ENCODE measurements around the gene YJEFN3. TPM values are rescaled to one million over a fixed set of nuclear protein-coding genes. Genes with fewer than 3 reads are reported as not detected.

YJEFN3 gene
- total RNA-seq, 4 donors from 2014 or later = 1.2 to 3.3 (median 2.8) TPM

DNA sequence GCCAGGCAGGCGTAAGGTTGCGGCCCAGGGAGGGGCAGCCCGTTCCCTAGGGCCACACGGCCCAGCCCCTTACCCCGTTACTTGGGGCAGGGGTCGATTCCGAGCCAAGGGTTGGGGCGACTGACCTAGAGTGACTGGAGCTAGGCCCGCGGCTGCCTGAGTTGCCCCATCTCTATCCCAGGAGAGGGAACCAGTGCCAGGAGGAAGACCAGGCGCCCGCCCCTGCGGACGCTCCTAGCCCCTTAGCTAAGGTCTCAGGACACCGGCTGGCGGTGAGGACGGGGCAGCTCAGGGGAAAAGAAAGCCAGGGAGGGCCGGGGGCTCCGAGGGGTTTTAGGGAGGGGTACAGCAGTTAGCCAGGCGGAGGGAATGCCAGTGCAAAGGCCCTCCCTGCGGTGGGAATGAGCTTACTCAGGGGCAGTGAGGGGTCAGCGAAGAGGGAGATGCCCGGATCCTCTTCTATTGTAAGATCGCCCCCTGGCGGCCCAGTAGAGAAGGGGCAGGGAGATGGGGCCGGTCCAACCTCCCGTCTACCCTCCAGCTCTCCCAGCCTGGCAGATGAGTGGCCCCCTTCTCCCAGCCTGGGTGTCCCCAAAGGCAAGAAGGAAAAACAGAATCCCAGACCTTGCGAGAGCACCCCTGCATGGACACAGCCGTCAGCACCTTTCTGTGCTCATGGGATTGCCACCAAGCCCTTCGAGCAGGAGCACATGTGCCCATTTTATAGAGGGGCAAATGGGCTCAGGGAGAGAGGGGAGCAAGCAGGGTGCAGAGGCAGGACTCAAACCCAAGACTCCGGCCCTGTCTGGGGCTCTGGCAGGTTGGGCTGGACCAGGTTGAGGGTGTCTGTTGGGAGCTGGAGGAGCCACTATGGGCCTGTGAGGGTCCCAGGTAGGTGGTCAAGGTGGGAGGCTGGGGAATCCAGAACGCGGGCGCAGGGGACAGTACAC is 25.6 kb downstream of the YJEFN3 start:
- no peaks in the 10 kb centered on the region for H3K36me3 ChIP-seq
- WGBS = 64% methylated on average over 23 of the region's 34 CpGs
- H3K27me3 ChIP-seq = peaks cover 0 to 31% (median 0%) of the 10 kb centered on the region in 4 donors
- intact Hi-C loops (cut with DNase I) = no loop called here
- no peak for TF ChIP-seq POLR2AphosphoS5 (IDR thresholded peaks at IDR 0.05)
- TF ChIP-seq, protein P1, sequence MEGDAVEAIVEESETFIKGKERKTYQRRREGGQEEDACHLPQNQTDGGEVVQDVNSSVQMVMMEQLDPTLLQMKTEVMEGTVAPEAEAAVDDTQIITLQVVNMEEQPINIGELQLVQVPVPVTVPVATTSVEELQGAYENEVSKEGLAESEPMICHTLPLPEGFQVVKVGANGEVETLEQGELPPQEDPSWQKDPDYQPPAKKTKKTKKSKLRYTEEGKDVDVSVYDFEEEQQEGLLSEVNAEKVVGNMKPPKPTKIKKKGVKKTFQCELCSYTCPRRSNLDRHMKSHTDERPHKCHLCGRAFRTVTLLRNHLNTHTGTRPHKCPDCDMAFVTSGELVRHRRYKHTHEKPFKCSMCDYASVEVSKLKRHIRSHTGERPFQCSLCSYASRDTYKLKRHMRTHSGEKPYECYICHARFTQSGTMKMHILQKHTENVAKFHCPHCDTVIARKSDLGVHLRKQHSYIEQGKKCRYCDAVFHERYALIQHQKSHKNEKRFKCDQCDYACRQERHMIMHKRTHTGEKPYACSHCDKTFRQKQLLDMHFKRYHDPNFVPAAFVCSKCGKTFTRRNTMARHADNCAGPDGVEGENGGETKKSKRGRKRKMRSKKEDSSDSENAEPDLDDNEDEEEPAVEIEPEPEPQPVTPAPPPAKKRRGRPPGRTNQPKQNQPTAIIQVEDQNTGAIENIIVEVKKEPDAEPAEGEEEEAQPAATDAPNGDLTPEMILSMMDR (IDR thresholded peaks at IDR 0.05) = peak; percentile 56 to 85 (median 59)
- no peak for DNase-seq (ENCODE audit: extremely low spot score)
- H3K4me3 ChIP-seq = no peak overlapping the region
- no peak overlapping the region for H3K27ac ChIP-seq (replicated peaks in 1 of 4)
- no peaks in the 10 kb centered on the region for H3K9me3 ChIP-seq
- peaks cover 0 to 3% (median 0%) of the 10 kb centered on the region in 4 donors for H3K4me1 ChIP-seq

DNA sequence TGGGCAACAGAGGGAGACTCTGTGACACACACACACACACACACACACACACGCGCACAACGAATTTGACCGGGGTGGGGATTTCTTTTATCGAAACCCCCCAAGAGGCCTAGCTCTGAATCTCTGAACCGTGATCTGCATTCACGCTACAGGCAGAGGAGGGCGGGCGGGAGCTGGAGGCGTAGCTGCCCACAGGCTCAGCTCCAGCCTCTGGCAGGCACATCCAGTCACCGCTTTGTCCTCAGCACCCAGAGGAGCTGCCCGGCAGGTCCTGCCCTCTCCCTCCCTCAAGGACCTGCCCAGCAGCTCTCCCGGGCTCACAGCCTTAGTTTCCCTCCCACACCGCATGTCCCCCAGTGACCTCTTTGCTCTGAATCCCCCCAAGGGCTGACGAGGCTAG is 29.3 kb downstream of the YJEFN3 start:
- H3K27ac ChIP-seq (replicated peaks in 1 of 4) = no peak overlapping the region
- 82% methylated on average over 12 of the region's 15 CpGs for WGBS
- H3K4me3 ChIP-seq = no peak overlapping the region
- H3K27me3 ChIP-seq = peaks cover 0 to 16% (median 0%) of the 10 kb centered on the region in 4 donors
- peaks cover 0 to 3% (median 0%) of the 10 kb centered on the region in 4 donors for H3K4me1 ChIP-seq
- DNase-seq (ENCODE audit: extremely low spot score) = no peak
- no peaks in the 10 kb centered on the region for H3K9me3 ChIP-seq
- TF ChIP-seq POLR2AphosphoS5 (IDR thresholded peaks at IDR 0.05) (no peak), POLR2A (IDR thresholded peaks at IDR 0.05; ENCODE audit: low read depth) (no peak), EP300 (IDR thresholded peaks at IDR 0.05) (no peak)
- TF ChIP-seq, protein P1 (IDR thresholded peaks at IDR 0.05) = no peak
- H3K36me3 ChIP-seq = no peaks in the 10 kb centered on the region
- intact Hi-C loops (cut with DNase I) = no loop called here

DNA sequence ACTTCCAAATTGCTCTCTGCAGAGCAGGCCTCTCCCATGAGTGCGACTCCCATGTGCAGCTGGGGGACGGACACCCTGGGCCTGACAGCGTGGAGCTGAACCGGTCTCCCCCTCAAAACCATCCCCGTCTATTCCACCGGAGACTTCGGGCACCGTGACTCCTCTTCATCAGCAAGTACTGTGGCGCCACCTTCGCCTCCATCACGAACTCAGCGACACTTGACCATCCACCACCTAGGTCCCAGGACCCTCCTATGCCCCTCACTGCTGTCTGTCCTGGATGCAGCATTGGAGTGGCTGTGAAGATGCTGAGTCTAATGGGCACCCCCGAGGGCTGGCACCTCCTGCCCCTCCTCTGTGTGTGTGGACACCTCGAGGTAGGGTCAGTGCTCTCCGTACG is 29.9 kb downstream of the YJEFN3 start:
- H3K27ac ChIP-seq (replicated peaks in 1 of 4) = no peak overlapping the region
- no peaks in the 10 kb centered on the region for H3K9me3 ChIP-seq
- H3K36me3 ChIP-seq = no peaks in the 10 kb centered on the region
- WGBS = 94% methylated on average over 12 of the region's 16 CpGs
- TF ChIP-seq POLR2A (IDR thresholded peaks at IDR 0.05; ENCODE audit: low read depth) (no peak), POLR2AphosphoS5 (IDR thresholded peaks at IDR 0.05) (no peak), EP300 (IDR thresholded peaks at IDR 0.05) (no peak)
- TF ChIP-seq, protein P1 (IDR thresholded peaks at IDR 0.05) = no peak
- intact Hi-C loops (cut with DNase I) = no loop called here
- no peak overlapping the region for H3K4me3 ChIP-seq
- no peak for DNase-seq (ENCODE audit: extremely low spot score)
- peaks cover 0 to 15% (median 0%) of the 10 kb centered on the region in 4 donors for H3K27me3 ChIP-seq
- H3K4me1 ChIP-seq = peaks cover 0 to 3% (median 0%) of the 10 kb centered on the region in 4 donors

DNA sequence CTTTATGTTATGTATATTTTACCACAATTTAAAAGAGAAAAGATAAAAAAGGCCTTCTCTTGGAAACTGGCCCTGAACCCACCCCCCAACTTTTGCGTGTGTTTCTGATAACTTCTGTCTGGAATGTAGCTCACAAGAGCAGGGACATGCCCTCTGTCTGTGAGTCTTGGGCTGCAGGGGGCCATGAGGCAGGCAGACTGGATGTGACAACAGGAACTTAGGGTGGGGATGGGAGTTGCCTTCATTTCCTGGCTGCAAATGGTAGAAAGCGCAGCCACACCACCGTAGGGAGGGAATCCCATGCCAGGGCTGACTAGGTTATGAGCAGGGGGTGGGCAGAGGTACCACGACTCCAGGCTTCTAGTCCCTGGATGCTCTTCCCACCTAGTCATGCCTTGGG is 31.2 kb downstream of the YJEFN3 start:
- intact Hi-C loops (cut with DNase I) = no loop called here
- DNase-seq (ENCODE audit: extremely low spot score) = no peak
- Histone ChIP-seq H3K36me3 (no peaks in the 10 kb centered on the region), H3K27me3 (peaks cover 0 to 2% (median 0%) of the 10 kb centered on the region in 4 donors), H3K9me3 (no peaks in the 10 kb centered on the region), H3K4me3 (no peak overlapping the region), H3K27ac (replicated peaks in 1 of 4) (no peak overlapping the region), H3K4me1 (no peaks in the 10 kb centered on the region)
- 57% methylated on average over 3 of the region's 4 CpGs for WGBS
- TF ChIP-seq, protein P1 (IDR thresholded peaks at IDR 0.05) = no peak
- TF ChIP-seq EP300 (IDR thresholded peaks at IDR 0.05) (no peak), POLR2AphosphoS5 (IDR thresholded peaks at IDR 0.05) (no peak), POLR2A (IDR thresholded peaks at IDR 0.05; ENCODE audit: low read depth) (no peak)

All from esophagus muscularis mucosa (tissue), 4 donors.